ENCODE measurements around the gene CFDP1. TPM values are rescaled to one million over a fixed set of nuclear protein-coding genes. Genes with fewer than 3 reads are reported as not detected.
"Not testable (repeated sequence)": the region's sequence is repeated elsewhere in the genome, so short reads cannot be mapped to it uniquely, and the experiment has no call there.

CFDP1 gene
- total RNA-seq, 1 donor from 2014 or later: 70.5 TPM

- DNase-seq (ENCODE audit: low spot score): peak; percentile 21
Measured at GRCh38 chr16:75294773-75295459, 138.4 kb downstream of the CFDP1 start.

- peak; percentile 56 for DNase-seq (ENCODE audit: low spot score)
Measured at GRCh38 chr16:75293772-75294171, 139.5 kb downstream of the CFDP1 start.

- DNase-seq (ENCODE audit: low spot score): no peak
Measured at GRCh38 chr16:75293173-75293572, 140.1 kb downstream of the CFDP1 start.

GRCh38 chr16:75292691-75293090, 140.6 kb downstream of the CFDP1 start:
- no peak for DNase-seq (ENCODE audit: low spot score)

- no peak for DNase-seq (ENCODE audit: low spot score)
Measured at GRCh38 chr16:75289189-75289588, 144.1 kb downstream of the CFDP1 start.

- no peak for DNase-seq (ENCODE audit: low spot score)
Measured at GRCh38 chr16:75288596-75289120, 144.6 kb downstream of the CFDP1 start.

GRCh38 chr16:75288181-75288580, 145.1 kb downstream of the CFDP1 start:
- no peak for DNase-seq (ENCODE audit: low spot score)

- no peak for DNase-seq (ENCODE audit: low spot score)
Measured at GRCh38 chr16:75287708-75288107, 145.6 kb downstream of the CFDP1 start.

GRCh38 chr16:75286389-75286788, 146.9 kb downstream of the CFDP1 start:
- DNase-seq (ENCODE audit: low spot score): no peak

- DNase-seq (ENCODE audit: low spot score): no peak
Measured at GRCh38 chr16:75282466-75283281, 150.6 kb downstream of the CFDP1 start.

- DNase-seq (ENCODE audit: low spot score): no peak
Measured at GRCh38 chr16:75281826-75282225, 151.5 kb downstream of the CFDP1 start.

- not testable (repeated sequence) for DNase-seq (ENCODE audit: low spot score)
Measured at GRCh38 chr16:75281009-75281408, 152.3 kb downstream of the CFDP1 start.

- DNase-seq (ENCODE audit: low spot score): no peak
Measured at GRCh38 chr16:75280331-75280804, 152.9 kb downstream of the CFDP1 start.

GRCh38 chr16:75279305-75279704, 154.0 kb downstream of the CFDP1 start:
- DNase-seq (ENCODE audit: low spot score): no peak

- peak; percentile 90 for DNase-seq (ENCODE audit: low spot score)
Measured at GRCh38 chr16:75273054-75273925, 160.0 kb downstream of the CFDP1 start.

- not testable (repeated sequence) for DNase-seq (ENCODE audit: low spot score)
Measured at GRCh38 chr16:75272629-75273028, 160.7 kb downstream of the CFDP1 start.

- DNase-seq (ENCODE audit: low spot score): peak; percentile 60
Measured at GRCh38 chr16:75272097-75272551, 161.2 kb downstream of the CFDP1 start.

- DNase-seq (ENCODE audit: low spot score): no peak
Measured at GRCh38 chr16:75271441-75272096, 161.7 kb downstream of the CFDP1 start.

- not testable (repeated sequence) for DNase-seq (ENCODE audit: low spot score)
Measured at GRCh38 chr16:75269358-75269757, 163.9 kb downstream of the CFDP1 start.

GRCh38 chr16:75267631-75268264, 165.6 kb downstream of the CFDP1 start:
- no peak for DNase-seq (ENCODE audit: low spot score)

Data from umbilical cord (tissue), 2 donors.